Ishikawa (cell line): ENCODE measurements around the gene UBE2A.

ENCODE experiments used
- CREB1 ChIP-seq: IDR thresholded peaks from 2 replicates; pipeline ENCODE4 v1.6.1; 2012; ENCODE audit warnings: low read depth
- FOXM1 ChIP-seq: IDR thresholded peaks from 2 replicates; pipeline ENCODE4 v1.6.1; 2012; ENCODE audit warnings: low read depth, borderline replicate concordance
- NFIC ChIP-seq: IDR thresholded peaks from 2 replicates; pipeline ENCODE4 v1.6.1; 2012
- REST ChIP-seq: IDR thresholded peaks from 2 replicates; pipeline ENCODE4 v1.6.1; 2012; ENCODE audit warnings: low read depth, mild to moderate bottlenecking

DNA sequence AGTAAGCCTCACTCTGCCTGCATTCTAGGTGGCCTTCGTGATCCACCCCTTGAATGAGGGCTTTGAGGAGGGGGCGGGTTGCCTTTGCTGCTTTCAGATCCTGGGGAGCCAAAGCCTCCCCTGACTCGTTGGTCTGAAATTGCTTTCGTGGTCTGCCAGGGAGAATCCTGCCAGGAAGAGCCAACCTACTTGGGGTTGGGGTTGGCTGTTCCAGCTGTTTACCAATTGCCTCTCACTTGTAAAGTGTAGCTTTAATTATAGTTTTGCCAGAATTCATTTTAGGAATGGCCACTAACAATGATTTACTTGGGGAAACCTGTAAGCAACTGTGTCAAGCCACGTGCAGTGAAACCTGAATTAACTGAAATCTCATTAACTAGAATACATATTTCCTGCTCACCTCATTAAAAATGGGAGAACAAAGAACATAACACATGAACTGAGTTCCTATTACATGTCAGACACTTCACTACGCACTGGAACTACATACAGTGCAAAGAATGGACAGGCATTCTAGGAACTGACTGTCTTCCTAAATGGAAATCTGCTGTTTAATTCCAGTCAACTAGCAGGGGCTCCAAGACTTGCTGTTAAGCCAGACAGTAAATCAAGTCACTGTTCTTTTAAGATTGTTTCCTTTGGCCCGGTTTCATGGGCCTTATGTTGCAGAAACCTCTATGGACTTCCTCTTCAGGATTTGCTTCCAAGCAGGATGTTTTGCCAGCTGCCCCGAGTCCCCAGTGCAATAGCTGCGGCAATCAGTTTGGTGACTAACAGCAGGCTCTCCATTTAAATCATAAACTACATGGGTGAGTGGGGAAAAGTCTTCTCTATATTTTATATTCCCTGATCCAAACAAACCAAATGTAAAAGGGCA, 48.2 kb downstream of the UBE2A start:
- no peak for TF ChIP-seq FOXM1
- TF ChIP-seq REST, result no peak
- no peak for TF ChIP-seq CREB1
- TF ChIP-seq NFIC, result no peak
